Kidney (tissue), 22 donors: ENCODE data around the gene SNRPD3. TPM values are rescaled to one million over a fixed set of nuclear protein-coding genes. Genes with fewer than 3 reads are reported as not detected.
A peak's percentile ranks its signal among the peaks of the same experiment; 100 is the strongest.

Experiments used
- DNase-seq, 5 donors: peaks; one replicate each; pipeline ENCODE4 v3.0.0-alpha.2; 2013 to 2020
- FAIRE-seq: peaks from 2 replicates; lab custom pipeline; 2012; peaks lifted over from hg19 to GRCh38; lab: Jason Lieb, UNC
- H3K27ac ChIP-seq, 2 donors: one replicate each; pipeline ENCODE4 v1.7.0; 2013; ENCODE audit warnings: low read depth in 2 of 2, low read length in 2 of 2, inconsistent platforms in 1 of 2
- H3K27me3 ChIP-seq: one replicate; pipeline ENCODE4 v1.7.1; 2013; ENCODE audit warnings: low read length, inconsistent platforms; ENCODE audit not compliant: control insufficient read depth, insufficient read depth
- H3K36me3 ChIP-seq, 3 donors: one replicate each; pipeline versions ENCODE4 v1.7.0 to v1.7.1; 2013; ENCODE audit warnings: low read length in 3 of 3, control low read depth in 1 of 3, inconsistent platforms in 1 of 3; ENCODE audit not compliant: insufficient read depth in 3 of 3, control insufficient read depth in 2 of 3
- H3K4me1 ChIP-seq, 3 donors: one replicate each; pipeline versions ENCODE4 v1.7.0 to v1.7.1; 2013; ENCODE audit warnings: low read length in 3 of 3, inconsistent platforms in 1 of 3, low read depth in 1 of 3; ENCODE audit not compliant: control insufficient read depth in 2 of 3, insufficient read depth in 2 of 3
- H3K4me3 ChIP-seq, 3 donors: one replicate each; pipeline versions ENCODE4 v1.7.0 to v1.8.1; 2013; ENCODE audit warnings: low read length in 3 of 3, control low read depth in 1 of 3, inconsistent platforms in 1 of 3
- H3K9ac ChIP-seq, 3 donors: one replicate each; pipeline versions ENCODE4 v1.7.0 to v1.7.1; 2013; ENCODE audit warnings: low read length in 3 of 3, control low read depth in 1 of 3, inconsistent platforms in 1 of 3
- H3K9me3 ChIP-seq, 3 donors: one replicate each; pipeline versions ENCODE4 v1.7.0 to v1.7.1; 2013; ENCODE audit warnings: low read length in 3 of 3, control low read depth in 1 of 3, inconsistent platforms in 1 of 3; ENCODE audit not compliant: control insufficient read depth in 2 of 3, insufficient read depth in 1 of 3
- intact Hi-C: fragments of 100-400 bp; cut with DNase I; formaldehyde crosslinking; loops from one replicate; pipeline ENCODE4 v1.11.1; 2022
- long read RNA-seq, 10 donors: library from polyadenylated mRNA in 1 of 10; unstranded in 1 of 10; transcript quantifications; one replicate each; pipeline ENCODE4 v2.0.0 and lab custom pipeline, GENCODE V29; 2021 to 2026
- polyA plus RNA-seq: library from polyadenylated mRNA; stranded (reverse); fragments of 350-450 nt; fragmentation: Illumina TruSeq; extraction: RNeasy Lipid Tissue Mini Kit (QIAGEN cat#74804); gene quantifications from one replicate; pipeline ENCODE4 v1.2.3, GENCODE V29; 2014; ENCODE audit warnings: low read depth, low replicate concordance; ENCODE audit not compliant: insufficient read depth
- total RNA-seq: library from RNA; stranded (reverse); fragmentation: NEBNext Ultra II Directional; extraction: Animal tissue kit (Norgen Biotek cat#: 25700); gene quantifications from one replicate; pipeline ENCODE4 v1.2.1, GENCODE V29; 2021
- TF ChIP-seq, protein P1 (sequence below): IDR thresholded peaks from 3 replicates; pipeline ENCODE4 v1.5.1; 2012; ENCODE audit warnings: mild to moderate bottlenecking, moderate library complexity, borderline replicate concordance; ENCODE audit not compliant: insufficient read depth; ENCODE audit errors: extremely low read depth
- donor health status: control.
- donor health status: control.
- donor health status: control.
- donor health status: control.
- donor health status: control.
- donor health status: DM: yes; HTN: yes; CAD: no.
- donor health status: Normal renal cell carcinoma (clear cell type).

Gene SNRPD3
- total RNA-seq (73.7 TPM), polyA plus RNA-seq (136 TPM)
- long read RNA-seq, donor 1, transcript SNRPD3-201 (4 exons, 1,763 nt): major isoform, 75 of 114 reads
- long read RNA-seq, donor 1, partial matches to known transcripts: 30 of 114 reads
- long read RNA-seq, donor 1, other reads (novel, unspliced or antisense): 8 of 114 reads
- long read RNA-seq, donor 2, transcript SNRPD3-201 (4 exons, 1,763 nt): major isoform, 95 of 100 reads
- long read RNA-seq, donor 2, partial matches to known transcripts: 5 of 100 reads
- long read RNA-seq, donor 2, other reads (novel, unspliced or antisense): 0 of 100 reads
- long read RNA-seq, donor 3, transcript SNRPD3-201 (4 exons, 1,763 nt): major isoform, 114 of 141 reads
- long read RNA-seq, donor 3, partial matches to known transcripts: 26 of 141 reads
- long read RNA-seq, donor 3, other reads (novel, unspliced or antisense): 0 of 141 reads
- long read RNA-seq, donor 4, transcript SNRPD3-201 (4 exons, 1,763 nt): major isoform, 67 of 153 reads
- long read RNA-seq, donor 4, partial matches to known transcripts: 78 of 153 reads
- long read RNA-seq, donor 4, other reads (novel, unspliced or antisense): 8 of 153 reads
- long read RNA-seq, donor 5, transcript SNRPD3-201 (4 exons, 1,763 nt): major isoform, 8 of 15 reads
- long read RNA-seq, donor 5, partial matches to known transcripts: 6 of 15 reads
- long read RNA-seq, donor 5, other reads (novel, unspliced or antisense): 0 of 15 reads
- long read RNA-seq, donor 6, transcript SNRPD3-201 (4 exons, 1,763 nt): major isoform, 204 of 282 reads
- long read RNA-seq, donor 6, partial matches to known transcripts: 66 of 282 reads
- long read RNA-seq, donor 6, other reads (novel, unspliced or antisense): 12 of 282 reads
- long read RNA-seq, donor 7, transcript SNRPD3-201 (4 exons, 1,763 nt): major isoform, 47 of 60 reads
- long read RNA-seq, donor 7, partial matches to known transcripts: 4 of 60 reads
- long read RNA-seq, donor 7, other reads (novel, unspliced or antisense): 9 of 60 reads
- long read RNA-seq, donor 8, transcript SNRPD3-201 (4 exons, 1,763 nt): major isoform, 101 of 167 reads
- long read RNA-seq, donor 8, partial matches to known transcripts: 58 of 167 reads
- long read RNA-seq, donor 8, other reads (novel, unspliced or antisense): 6 of 167 reads
- long read RNA-seq, donor 9, transcript SNRPD3-201 (4 exons, 1,763 nt): major isoform, 56 of 69 reads
- long read RNA-seq, donor 9, partial matches to known transcripts: 8 of 69 reads
- long read RNA-seq, donor 9, other reads (novel, unspliced or antisense): 5 of 69 reads
- long read RNA-seq, donor 10, transcript SNRPD3-201 (4 exons, 1,763 nt): major isoform, 67 of 123 reads
- long read RNA-seq, donor 10, partial matches to known transcripts: 56 of 123 reads
- long read RNA-seq, donor 10, other reads (novel, unspliced or antisense): 0 of 123 reads

DNA sequence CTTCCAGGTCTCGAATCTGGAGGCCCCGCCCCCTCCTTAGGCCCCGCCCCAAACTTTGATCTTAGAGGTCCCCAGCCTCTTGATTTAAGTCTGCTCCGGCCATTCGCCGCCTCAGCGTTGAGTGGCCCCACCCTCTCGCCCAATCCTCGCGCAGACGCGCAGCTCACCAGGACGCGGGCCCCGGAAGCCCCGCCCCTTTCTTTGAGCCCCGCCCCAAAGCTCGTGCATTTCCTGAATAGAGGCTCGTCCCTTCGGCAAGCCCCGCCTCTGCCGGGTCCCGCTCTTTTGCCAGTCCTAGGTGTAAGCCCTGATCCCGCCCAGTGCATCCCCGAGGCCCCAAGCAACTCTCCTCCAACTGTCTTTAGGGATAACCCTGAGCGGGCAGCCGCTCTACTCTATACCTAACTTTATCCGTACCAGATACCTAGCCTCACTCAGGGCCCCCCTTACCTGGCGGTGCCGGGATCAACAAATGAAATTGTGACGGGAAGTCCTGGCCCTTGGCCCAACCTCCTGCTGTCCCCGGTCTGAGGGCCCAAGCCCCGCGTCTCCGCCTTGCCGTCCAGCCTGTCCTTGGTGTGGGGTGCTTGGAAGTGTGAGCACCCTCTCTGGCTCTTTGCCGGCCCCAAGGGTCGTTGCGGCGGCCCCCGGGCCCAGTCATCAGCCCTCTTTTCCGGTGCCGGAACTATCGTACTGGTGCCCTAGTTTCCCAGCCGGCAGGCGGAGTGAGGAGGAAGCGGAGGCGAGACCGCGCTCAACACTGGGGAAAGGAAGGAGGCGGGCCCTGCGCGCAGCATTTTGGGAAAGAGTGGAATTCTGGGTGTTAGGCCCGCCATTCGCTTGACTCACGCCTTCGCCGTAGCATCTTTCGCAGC, at the start of gene SNRPD3:
SNRPD3 (plus strand) TSS at position 835 of the 875 bp plus-strand sequence. CDS start 1,676 bp downstream, outside the sequence.
- H3K9me3 ChIP-seq: no peaks in the 10 kb centered on the region
- peak within 1 kb of the TSS; percentile 99 for H3K27ac ChIP-seq
- H3K4me3 ChIP-seq: peak within 1 kb of the TSS; percentile 80 to 98 (median 96)
- DNase-seq (peak; percentile 99 to 100 (median 100)), FAIRE-seq (no peak)
- no peaks in the 10 kb centered on the region for H3K27me3 ChIP-seq
- TF ChIP-seq, protein P1, sequence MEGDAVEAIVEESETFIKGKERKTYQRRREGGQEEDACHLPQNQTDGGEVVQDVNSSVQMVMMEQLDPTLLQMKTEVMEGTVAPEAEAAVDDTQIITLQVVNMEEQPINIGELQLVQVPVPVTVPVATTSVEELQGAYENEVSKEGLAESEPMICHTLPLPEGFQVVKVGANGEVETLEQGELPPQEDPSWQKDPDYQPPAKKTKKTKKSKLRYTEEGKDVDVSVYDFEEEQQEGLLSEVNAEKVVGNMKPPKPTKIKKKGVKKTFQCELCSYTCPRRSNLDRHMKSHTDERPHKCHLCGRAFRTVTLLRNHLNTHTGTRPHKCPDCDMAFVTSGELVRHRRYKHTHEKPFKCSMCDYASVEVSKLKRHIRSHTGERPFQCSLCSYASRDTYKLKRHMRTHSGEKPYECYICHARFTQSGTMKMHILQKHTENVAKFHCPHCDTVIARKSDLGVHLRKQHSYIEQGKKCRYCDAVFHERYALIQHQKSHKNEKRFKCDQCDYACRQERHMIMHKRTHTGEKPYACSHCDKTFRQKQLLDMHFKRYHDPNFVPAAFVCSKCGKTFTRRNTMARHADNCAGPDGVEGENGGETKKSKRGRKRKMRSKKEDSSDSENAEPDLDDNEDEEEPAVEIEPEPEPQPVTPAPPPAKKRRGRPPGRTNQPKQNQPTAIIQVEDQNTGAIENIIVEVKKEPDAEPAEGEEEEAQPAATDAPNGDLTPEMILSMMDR: no peak
- peaks cover 11 to 29% (median 20%) of the 10 kb centered on the region in 3 donors for H3K36me3 ChIP-seq
- H3K4me1 ChIP-seq: peaks cover 3 to 39% (median 29%) of the 10 kb centered on the region in 3 donors
- H3K9ac ChIP-seq: peak within 1 kb of the TSS; percentile 51 to 97 (median 92)
- intact Hi-C loops: no loop called here

DNA sequence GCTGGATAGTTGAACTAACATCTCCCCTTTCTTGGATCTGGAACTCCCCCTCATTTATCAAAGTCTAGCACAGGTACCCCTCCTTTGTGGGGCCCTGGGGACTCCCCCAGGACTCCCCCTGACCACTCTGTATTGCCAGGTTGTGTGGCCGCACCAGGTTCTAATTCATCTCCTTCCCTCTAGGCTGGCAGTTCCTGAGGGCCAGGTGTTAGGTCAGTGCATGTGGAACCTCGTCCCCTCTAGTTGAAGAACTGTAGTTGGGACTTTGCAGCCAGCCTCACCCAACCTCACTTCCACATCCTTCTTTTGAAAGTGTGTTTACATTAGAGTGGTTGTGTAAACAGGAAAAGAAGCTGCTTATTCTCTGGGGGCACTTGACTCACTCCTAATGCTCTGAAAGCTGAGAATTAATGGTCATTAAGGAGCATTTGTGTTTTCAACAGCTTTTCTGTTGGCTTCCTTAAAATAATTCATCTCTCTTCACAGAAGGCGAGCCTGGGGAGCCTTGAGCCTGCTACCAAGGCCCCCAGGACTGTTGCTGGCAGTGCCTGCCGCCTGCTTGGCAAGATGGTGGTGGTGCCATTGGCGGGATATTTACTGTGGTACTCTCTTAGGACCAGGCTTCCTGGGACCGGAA, 48.9 kb upstream of the SNRPD3 start:
- H3K27ac ChIP-seq: peak overlapping the region; percentile 33 to 37
- intact Hi-C loops: loop anchor here (10.0 kb wide), 1 partner anchor 82 kb away; the partner anchor contains the start of gene ADORA2A
- H3K9ac ChIP-seq: no peak overlapping the region
- H3K27me3 ChIP-seq: no peaks in the 10 kb centered on the region
- peak in 2 of 5 donors; percentile 38 to 46 for DNase-seq
- no peak for FAIRE-seq
- TF ChIP-seq, protein P1: no peak
- H3K4me1 ChIP-seq: peaks cover 0 to 28% (median 9%) of the 10 kb centered on the region in 3 donors
- no peak overlapping the region for H3K4me3 ChIP-seq
- H3K9me3 ChIP-seq: no peaks in the 10 kb centered on the region
- H3K36me3 ChIP-seq: peaks cover 0 to 6% (median 2%) of the 10 kb centered on the region in 3 donors
